ENCODE results near the gene ST8SIA1. TPM values are rescaled to one million over a fixed set of nuclear protein-coding genes. Genes with fewer than 3 reads are reported as not detected.

Gene ST8SIA1
- polyA plus RNA-seq, 1 of the 3 experiments (the other 2 are of a cell fraction): 0.12 TPM

GRCh38 chr12:22313286-22313962 lies 21.1 kb downstream of the ST8SIA1 start:
- Histone ChIP-seq H3K27ac (ENCODE audit: low read depth in 2 of 2, low read length in 1 of 2) (no peak overlapping the region), H3K4me3 (ENCODE audit: low read depth in 2 of 2, low read length in 1 of 2) (no peak overlapping the region), H3F3A (replicated peaks; ENCODE audit: insufficient read depth) (no peaks in the 10 kb centered on the region), H3K27me3 (ENCODE audit: insufficient read depth) (peaks cover 6% of the 10 kb centered on the region; the same call in 1 of the 2 replicates), H3K4me1 (ENCODE audit: control insufficient read depth in 1 of 2, insufficient read depth in 2 of 2, low read depth in 1 of 2, low read length in 1 of 2) (no peaks in the 10 kb centered on the region), H3K36me3 (replicated peaks in 1 of 2; ENCODE audit: control insufficient read depth in 1 of 2, insufficient read depth in 2 of 2, low read length in 1 of 2) (no peaks in the 10 kb centered on the region), H3K9me2 (no peaks in the 10 kb centered on the region), H2AFZ (ENCODE audit: low read depth) (no peak overlapping the region), H3K4me2 (no peak overlapping the region), H4K20me1 (ENCODE audit: insufficient read depth) (no peaks in the 10 kb centered on the region), H3K9ac (no peak overlapping the region), H3K9me3 (no peaks in the 10 kb centered on the region), H3K79me2 (ENCODE audit: insufficient read depth) (no peaks in the 10 kb centered on the region)
- DNase-seq: no peak
- whole genome bisulfite sequencing (ENCODE audit: low lambda C conversion rate): 16% methylated on average over 4 of the region's 4 CpGs
- CTCF ChIA-PET: interaction anchor here (1.6 kb wide), 1 partner anchor 22 kb away, joined by 6 read pairs; no protein-coding TSS in a partner anchor
- TF ChIP-seq USF1 (IDR thresholded peaks at IDR 0.05; ENCODE audit: borderline replicate concordance, low read depth): no peak
- TF ChIP-seq EP300 (IDR thresholded peaks at IDR 0.05; ENCODE audit: borderline replicate concordance in 1 of 2, low read depth in 1 of 2, low read length in 1 of 2): no peak
- TF ChIP-seq ELF1 (IDR thresholded peaks at IDR 0.05): no peak
- TF ChIP-seq POLR2AphosphoS5 (IDR thresholded peaks at IDR 0.05; ENCODE audit: low read depth, low read length): no peak
- TF ChIP-seq JUND (IDR thresholded peaks at IDR 0.05): no peak
- TF ChIP-seq FOXJ3 (CRISPR knock-in tag; IDR thresholded peaks at IDR 0.05): no peak
- TF ChIP-seq ZBTB33 (IDR thresholded peaks at IDR 0.05; ENCODE audit: borderline replicate concordance, low read depth): no peak
- no peak for TF ChIP-seq FOXM1 (IDR thresholded peaks at IDR 0.05; ENCODE audit: low read depth)
- TF ChIP-seq MAX (IDR thresholded peaks at IDR 0.05; ENCODE audit: low read depth): no peak
- no peak for TF ChIP-seq MEF2A (IDR thresholded peaks at IDR 0.05; ENCODE audit: borderline replicate concordance, low read depth)
- no peak for TF ChIP-seq RFX5 (IDR thresholded peaks at IDR 0.05; ENCODE audit: low read length)
- no peak for TF ChIP-seq EZH2phosphoT487 (IDR thresholded peaks at IDR 0.05; ENCODE audit: borderline replicate concordance, low read depth)
- TF ChIP-seq USF2 (IDR thresholded peaks at IDR 0.05; ENCODE audit: borderline replicate concordance, low read depth, low read length): no peak
- no peak for TF ChIP-seq TAF1 (IDR thresholded peaks at IDR 0.05; ENCODE audit: borderline replicate concordance, low read depth, low read length)
- TF ChIP-seq GATA2 (CRISPR knock-in tag; IDR thresholded peaks at IDR 0.05): no peak
- TF ChIP-seq RAD21 (IDR thresholded peaks at IDR 0.05; ENCODE audit: low read length): no peak
- POLR2A ChIA-PET: no interaction called here
